Measurements from ENCODE around the gene POU3F4.

Gene POU3F4

DNA sequence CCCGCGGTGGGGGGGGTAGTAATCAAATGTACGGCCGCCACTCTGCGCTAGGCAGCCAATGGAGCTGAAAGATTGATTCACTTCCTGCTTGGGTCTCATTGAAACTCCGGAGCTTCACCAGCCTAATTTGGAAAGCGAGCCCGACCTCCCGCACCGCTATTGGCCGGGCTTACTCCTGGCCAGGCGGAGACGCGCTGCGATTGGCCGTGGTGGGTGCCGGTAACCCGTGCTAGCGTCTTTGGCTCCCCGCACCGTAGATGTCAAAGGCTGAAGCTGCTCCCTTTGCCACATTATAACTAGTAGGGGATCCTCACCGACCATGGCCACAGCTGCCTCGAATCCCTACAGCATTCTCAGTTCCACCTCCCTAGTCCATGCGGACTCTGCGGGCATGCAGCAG, at the start of gene POU3F4:
POU3F4 (plus strand) TSS at position 285 of the 400 bp plus-strand sequence; CDS start at position 320, 35 bp downstream.
- DNase-seq = no peak

- no peak for DNase-seq
Observed at GRCh38 chrX:83469551-83469950, 38.5 kb upstream of the POU3F4 start.

DNA sequence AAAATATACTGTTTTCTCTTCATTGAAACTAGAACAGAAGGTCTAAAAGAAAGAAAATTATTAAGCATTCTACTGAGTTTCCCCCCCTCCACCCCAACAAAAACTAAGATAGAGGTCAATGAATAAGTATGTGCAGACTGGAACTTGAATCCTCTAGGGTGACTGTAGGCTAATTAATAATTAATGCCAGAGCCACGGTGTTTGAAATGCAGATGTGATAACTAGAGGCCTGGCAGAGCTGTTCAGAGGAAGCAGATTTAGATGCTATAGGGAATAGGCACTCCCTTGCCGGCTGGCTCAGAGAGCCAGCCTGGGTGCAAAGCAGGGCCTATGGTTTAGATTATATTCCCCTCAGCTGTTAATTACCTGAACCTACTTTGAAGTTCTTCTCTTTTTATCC, 12.2 kb upstream of the POU3F4 start:
- DNase-seq = no peak

GRCh38 chrX:83501003-83501402, 7.1 kb upstream of the POU3F4 start:
- no peak for DNase-seq

- DNase-seq = no peak
Observed at GRCh38 chrX:83501530-83501929, 6.6 kb upstream of the POU3F4 start.

GRCh38 chrX:83504721-83505479, 3.2 kb upstream of the POU3F4 start:
- DNase-seq = no peak

DNA sequence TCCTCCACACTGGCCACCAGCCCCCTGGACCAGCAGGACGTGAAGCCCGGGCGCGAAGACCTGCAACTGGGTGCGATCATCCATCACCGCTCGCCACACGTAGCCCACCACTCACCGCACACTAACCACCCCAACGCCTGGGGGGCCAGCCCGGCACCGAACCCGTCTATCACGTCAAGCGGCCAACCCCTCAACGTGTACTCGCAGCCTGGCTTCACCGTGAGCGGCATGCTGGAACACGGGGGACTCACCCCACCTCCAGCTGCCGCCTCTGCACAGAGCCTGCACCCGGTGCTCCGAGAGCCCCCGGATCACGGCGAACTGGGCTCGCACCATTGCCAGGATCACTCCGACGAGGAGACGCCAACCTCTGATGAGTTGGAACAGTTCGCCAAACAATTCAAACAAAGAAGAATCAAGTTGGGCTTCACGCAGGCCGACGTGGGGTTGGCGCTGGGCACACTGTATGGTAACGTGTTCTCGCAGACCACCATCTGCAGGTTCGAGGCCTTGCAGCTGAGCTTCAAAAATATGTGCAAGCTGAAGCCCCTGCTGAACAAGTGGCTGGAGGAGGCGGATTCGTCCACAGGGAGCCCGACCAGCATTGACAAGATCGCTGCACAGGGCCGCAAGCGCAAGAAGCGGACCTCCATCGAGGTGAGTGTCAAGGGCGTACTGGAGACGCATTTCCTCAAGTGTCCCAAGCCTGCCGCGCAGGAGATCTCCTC, 600 bp downstream of the POU3F4 start:
- no peak for DNase-seq

GRCh38 chrX:83509254-83509801, 1.2 kb downstream of the POU3F4 start:
- DNase-seq = no peak

DNA sequence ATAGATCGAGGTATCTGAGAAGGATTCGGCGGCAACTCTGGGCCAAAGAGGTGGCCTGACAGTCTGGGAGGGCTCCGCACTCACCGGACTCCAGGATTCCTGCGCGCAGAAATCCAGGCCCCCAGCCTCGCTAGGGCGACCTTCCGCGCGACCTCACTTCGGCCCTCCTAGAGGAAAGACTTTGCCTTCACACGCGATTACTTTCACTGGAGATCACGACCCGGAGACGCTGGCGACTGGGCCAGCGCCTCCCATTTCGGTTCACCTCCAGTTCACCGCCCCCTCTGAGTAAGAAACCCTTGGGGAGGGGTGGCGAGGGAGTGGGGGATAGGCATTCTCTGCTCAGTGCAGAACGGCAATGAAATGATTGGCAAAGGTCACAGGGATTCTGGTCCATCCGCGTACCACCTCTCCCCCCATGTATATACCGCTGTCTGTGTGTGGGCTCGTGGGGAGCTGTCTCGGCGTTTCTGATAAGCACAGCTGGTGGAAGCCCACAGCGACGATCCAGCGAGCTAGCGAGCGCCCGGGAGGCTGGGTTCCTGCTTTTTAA, 2.5 kb downstream of the POU3F4 start:
- no peak for DNase-seq

GRCh38 chrX:83511208-83511607, 3.1 kb downstream of the POU3F4 start:
- DNase-seq = no peak

DNA sequence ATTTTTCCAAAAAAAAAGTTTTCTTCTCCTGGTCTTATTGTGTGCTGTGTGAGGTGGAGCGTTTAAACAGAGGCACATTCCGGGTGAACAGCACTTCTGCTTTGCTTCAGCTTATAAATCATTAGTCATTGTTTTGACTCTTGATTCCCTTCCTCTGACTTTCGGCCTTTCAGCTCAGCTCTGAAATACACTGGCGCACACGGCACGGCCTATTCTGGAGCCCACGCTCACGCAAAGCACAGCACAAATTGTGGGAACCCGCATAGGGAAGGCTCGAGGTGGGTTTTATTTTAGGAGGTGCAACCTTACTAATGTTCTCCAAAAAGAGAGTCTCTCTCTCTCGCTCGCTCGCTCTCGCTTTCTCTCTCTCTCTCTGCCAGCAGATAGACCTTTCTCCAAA, 4.0 kb downstream of the POU3F4 start:
- DNase-seq = no peak

DNA sequence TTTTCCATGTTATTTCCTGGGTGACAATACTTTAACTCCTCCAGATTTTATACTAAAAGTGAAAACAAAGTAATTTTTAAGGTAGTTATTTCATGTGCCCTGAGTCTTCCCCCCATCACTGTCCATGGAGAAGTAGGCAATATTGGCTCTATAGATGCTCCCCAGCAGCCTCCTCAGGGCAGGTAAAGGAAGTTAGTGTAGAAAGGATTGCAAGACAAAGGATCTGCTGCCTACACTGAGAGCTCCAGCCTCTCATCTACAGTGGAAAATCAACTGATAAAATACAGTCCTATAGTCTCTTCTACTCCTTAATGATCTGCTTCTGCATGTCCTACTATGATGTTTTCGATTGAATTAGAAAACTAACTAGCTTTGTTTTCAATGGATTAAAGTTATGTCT, 8.5 kb downstream of the POU3F4 start:
- no peak for DNase-seq

GRCh38 chrX:83521905-83522304, 13.8 kb downstream of the POU3F4 start:
- no peak for DNase-seq

- no peak for DNase-seq
Observed at GRCh38 chrX:83529950-83530349, 21.9 kb downstream of the POU3F4 start.

DNA sequence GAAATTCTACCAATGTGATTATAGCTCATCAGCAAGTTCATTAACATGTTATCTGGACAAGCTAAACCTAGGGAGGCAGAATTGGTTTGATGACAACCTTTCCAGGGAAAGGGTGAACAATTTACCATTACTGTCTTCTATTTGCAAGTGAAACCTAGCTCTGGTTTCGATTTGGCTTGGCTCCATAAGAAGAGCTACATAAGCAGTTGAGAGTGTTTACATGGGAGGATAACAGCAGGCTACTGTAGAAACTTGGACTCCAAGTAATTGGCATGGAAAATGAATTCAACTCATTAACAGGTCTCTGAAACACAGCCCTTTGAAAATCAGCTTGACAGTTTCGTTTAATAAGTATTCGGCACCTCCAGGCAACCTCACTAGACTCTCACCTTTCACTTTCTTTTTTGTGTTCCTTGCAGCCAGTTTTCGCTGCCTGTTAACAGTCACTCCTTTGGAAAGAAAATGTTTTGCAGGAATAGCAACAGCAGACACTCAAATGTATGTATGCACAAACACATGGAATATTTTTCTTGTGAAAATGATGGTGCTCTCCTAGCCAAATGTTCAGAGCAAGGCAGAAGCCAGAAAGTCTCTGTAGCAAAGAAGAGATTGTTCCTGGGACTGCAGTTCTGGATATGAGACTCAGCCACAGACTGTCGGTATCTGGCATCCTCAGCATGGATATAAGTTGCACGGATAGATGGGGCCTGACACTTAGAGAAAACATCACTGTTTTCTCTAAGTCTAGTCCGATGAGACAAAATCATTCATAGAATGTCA, 27.5 kb downstream of the POU3F4 start:
- no peak for DNase-seq

All from DMS 273 treated with DMSO at 0.1 percent for 48 hours (cell line).